ENCODE measurements around the gene LRRFIP1.

- TF ChIP-seq CTCF (IDR thresholded peaks at IDR 0.05; ENCODE audit: borderline replicate concordance, extremely low read depth, low read length, poor library complexity, severe bottlenecking) (peak; percentile 13), EZH2 (IDR thresholded peaks at IDR 0.05; ENCODE audit: borderline replicate concordance, low read depth, low read length, severe bottlenecking) (no peak)
These were observed 80.6 kb downstream of the LRRFIP1 start for GRCh38 chr2:237708065-237708398.
